Inferior parietal cortex (tissue), 1 donor: ENCODE measurements around the gene CR2.
"Not testable (repeated sequence)": the region's sequence is repeated elsewhere in the genome, so short reads cannot be mapped to it uniquely, and the experiment has no call there.

Source experiments
- DNase-seq: peaks from one replicate; pipeline ENCODE4 v3.0.0-alpha.2; 2016; ENCODE audit errors: extremely low spot score

CR2 gene

DNA sequence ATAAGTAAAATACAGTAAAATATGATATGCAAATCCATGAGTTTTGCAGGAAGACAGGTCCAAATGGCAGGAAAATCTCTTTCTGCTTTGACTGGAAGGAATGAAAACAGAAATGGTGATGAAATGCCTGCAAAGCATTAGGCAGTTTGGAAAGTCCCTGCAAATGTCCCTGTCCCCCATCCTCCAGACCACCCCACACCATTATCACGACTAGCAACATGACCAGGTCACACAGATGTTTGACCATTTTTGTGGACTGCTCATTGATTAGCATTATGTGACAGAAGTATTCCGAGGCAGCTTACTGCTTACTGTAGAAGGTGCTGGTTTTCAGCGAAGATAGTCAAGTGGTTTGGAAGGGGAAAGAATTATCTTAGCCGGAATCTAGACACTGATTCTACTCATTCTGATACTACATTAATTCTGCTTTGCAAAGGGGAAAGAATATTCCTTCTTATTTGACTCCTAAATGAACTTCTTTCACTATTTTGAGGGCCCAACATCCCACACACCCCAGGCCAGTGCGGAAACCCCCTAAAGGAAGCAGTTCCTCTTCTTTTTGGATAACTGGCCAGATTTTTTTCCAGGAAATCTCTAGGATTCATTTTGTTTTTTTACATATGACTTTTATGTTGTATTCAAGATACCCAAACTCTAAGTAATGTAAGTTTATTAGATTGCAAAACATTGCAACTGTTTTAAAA lies 9.5 kb upstream of the CR2 start:
- no peak for DNase-seq

DNA sequence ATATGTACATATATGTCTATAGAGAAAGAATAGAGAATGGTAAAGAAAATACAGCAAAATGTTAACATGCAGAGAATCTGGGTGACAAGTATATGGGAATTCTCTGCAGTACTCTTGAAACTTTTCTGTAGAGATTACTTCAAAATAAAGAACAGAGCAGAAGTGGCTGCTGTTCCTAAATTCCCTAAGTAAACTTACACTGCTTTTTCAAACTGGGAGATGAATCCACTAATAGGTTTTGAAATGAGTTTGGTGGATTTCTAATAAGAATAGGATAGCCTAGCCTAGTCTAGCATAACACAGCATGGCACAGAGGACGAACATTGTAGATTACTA lies 450 bp upstream of the CR2 start:
- DNase-seq: no peak

DNA sequence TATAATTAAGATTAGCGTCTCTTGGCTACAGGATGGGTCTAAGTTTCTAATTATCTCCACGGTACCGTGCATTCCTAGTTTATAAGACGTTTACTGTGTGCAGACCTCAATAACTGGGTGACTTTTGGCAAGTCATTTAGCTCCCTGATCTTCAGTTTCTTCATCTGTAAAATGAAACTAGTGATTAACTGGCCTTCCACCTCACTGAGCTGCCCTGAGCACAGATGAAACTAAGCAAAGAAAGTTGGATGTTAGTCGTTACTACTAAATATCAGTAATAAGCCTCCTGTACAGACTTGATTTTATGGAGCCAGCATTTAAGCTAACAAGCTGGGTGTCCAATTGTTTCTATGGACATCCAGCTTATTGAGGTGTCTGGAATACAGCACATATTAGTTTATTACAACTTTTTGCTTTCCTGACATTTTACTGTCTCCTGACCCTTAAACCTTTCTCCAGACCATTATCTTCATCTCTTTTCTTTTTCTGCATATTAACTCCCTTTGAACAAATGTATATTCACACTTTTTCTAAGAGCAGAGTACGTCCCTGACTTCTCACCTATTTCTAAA lies 1.1 kb downstream of the CR2 start:
- DNase-seq: no peak

DNA sequence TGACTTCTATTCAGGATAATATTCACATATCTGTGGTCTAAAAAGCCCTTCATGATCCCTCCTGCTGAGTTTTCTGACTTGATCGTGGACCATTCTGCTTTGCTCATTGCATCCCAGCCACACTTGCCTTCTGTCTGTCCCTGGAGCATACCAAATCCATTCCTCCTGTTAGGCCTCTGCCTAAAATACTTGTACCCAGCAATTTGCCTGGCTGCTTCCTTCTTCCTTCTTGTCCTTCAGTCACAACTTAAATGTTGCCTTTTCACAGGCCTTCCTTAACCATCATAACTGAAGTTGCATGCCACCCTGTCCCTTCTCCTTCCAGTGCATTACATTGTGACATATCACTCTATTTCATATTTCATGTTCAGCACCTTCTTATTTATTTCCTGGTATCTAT lies 4.3 kb downstream of the CR2 start:
- DNase-seq: no peak

DNA sequence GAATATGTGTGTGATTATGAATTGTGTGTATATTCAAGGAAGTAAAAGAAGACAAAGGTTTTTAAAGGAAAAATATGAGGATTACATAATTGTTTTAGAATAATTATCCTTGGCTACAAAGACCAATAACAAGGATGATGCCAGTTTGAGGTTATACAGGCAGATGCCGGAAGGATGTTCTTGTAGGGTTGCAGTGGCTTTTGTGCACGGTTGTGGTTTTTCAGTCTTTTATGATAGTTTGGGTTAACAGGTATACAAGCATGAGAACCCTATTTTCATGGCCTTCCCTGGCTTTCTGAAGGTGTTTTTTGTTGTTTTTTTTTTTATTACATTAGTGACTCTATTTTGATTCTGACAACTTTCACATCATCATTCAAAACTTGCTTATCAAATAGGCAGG lies 4.9 kb downstream of the CR2 start:
- no peak for DNase-seq

DNA sequence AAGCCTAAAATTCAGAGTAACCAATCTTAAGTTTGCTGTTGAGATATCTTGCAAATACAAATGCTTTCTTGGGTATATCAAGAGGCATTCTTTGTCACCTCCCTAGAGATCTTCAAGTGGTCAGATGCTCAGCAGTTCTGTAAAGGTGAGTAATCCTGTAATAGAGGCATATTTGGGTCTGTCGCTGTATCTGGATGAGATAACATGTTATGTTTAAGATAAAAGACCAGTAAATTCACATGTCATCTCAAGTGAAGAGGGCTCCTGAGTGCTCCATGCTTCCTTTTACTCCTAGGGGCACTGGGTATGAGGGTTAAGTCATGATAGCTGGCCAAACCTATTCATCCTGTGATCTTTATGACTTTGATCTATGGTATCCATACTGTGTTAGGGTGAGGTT lies 7.5 kb downstream of the CR2 start:
- no peak for DNase-seq

DNA sequence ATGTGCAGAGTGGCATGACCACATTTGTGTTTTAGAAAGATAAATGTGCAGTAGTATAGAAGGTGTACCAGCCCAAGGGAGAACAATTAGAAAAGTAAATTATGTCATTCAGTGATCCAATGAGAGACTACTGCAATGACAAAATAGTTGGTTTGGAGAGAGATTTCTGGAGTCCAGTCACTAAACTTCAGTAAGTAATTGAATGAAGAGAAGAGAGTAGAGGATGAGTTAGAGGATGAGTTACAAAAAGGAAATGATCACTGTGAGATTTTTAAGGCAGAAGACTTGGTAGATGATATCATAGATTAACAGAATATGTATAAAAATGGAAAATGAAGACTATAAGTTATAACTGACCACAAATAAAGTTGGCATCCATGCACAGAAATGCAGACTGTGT lies 8.4 kb downstream of the CR2 start:
- no peak for DNase-seq

DNA sequence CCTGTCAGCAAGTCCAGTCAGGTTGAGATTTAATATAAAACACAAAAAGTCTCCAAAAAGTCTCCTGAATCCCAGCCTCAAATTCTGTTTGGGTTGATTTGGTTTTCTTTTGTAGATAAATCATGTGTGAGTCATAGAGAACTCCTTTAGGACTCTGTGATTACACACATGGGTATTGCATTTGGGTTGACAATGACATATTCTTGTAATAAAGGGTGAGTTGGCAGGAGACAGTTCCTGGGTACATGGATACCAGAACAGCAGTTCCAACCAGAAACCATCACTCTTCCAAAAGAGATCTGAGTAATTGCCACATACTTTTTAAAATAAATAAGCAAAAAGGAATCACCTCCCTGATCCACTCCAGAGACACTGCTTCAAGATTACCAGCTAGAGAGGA lies 8.9 kb downstream of the CR2 start:
- no peak for DNase-seq

DNA sequence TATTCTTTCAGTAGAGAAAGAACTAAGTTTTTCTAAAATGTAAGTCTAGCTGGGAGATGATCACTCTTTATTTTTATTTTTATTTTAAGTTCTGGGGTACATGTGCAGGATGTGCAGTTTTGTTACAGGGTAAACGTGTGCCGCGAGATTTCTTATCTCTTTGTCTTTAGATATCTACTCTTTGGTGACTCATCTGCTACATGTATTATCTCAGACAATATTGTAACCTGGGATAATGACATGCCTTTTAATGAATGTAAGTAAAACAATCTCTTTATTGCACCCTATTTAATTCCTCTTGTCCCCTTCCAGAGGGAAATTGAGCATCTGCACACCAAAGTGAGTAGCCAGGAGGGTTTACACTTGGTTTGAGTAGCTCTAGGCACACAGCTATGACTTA lies 9.4 kb downstream of the CR2 start:
- no peak for DNase-seq

DNA sequence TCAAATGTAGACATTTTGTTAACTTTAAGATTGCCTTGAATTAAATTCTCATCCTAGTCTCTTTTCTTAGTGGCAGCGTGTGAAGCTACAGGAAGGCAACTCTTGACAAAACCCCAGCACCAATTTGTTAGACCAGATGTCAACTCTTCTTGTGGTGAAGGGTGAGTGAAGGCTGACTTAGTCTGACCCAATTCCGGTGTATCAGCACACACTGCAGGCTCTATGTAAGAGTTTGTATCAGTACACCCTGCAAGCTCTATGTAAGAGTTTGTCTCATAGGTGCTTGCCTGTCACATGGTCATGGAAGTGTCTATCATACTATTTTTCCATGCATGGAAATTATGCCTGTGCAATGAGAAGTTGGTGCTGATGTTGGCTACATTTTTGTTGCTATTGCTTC lies 16.8 kb downstream of the CR2 start:
- DNase-seq: no peak

DNA sequence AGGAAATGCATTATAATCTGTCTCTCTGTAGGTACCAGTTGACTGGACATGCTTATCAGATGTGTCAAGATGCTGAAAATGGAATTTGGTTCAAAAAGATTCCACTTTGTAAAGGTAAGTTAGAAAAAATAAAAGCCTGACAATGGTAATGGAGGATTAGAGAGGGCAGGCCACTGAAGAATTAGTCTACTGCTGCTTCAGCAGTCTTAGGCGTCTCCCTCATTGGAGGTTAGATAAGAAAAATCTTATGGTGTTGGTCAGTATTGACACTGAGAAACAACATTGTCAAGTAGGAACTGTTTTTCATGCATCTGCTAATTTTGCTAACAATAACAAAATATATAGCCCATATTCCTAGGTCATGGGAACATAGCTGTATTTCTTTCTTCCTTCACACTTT lies 20.1 kb downstream of the CR2 start:
- DNase-seq: no peak

DNA sequence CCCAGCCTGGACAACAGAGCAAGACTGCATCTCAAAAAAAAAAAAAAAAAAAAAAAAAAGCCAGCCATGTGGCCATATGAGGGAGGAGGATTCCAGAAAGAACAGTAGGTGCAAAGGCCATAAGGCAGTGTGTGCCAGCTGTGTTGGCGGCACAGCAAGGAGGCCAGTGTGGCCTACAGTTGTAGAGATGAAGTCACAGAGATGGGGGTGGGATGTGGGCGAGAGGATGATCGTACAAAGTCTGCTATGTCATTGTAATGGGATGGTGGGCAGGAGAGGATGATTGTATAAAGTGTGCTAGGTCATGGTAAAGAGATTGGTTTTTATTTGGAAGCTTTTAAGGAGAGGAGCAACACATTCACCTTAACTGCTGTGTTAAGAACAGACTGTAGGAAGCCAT lies 32.1 kb downstream of the CR2 start:
- no peak for DNase-seq

DNA sequence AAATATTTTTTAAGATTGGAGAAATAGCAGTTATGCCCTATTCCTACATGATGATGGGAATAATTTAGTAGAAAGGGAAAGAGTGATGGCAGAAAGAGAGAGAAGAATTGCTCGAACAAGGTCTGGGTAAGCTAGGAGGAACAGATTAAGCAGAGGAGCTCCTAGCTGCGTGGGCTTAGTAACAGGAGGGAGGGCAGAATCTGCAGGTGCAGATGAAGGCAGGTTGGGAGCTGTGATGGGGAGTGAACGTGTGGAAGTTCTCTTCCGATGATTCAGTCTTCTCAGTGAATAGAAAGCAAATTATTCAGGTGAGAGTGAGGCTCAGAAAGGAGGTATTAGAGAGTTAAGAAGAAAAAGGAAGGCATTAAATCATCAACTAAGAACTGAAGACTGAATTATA lies 33.5 kb downstream of the CR2 start:
- DNase-seq: no peak

DNA sequence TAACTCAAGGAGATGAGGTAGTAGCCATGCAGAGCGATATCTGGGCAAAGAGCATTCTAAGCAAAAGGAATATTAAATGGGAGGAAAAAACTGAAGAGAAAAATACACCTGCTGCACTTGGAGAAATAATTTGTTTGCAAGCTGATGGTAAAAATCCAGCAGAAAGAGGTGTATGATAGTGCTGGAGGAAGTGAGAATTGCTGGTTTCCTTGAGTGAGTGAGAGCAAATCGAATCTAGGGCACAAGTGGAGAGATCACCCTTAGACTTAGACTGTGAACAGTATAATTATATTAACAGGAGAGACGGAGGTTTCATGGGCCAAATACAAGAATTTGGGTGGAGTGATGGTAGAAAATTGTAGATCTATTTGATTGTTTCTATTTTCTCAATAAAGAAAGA lies 39.1 kb downstream of the CR2 start:
- DNase-seq: no peak

DNA sequence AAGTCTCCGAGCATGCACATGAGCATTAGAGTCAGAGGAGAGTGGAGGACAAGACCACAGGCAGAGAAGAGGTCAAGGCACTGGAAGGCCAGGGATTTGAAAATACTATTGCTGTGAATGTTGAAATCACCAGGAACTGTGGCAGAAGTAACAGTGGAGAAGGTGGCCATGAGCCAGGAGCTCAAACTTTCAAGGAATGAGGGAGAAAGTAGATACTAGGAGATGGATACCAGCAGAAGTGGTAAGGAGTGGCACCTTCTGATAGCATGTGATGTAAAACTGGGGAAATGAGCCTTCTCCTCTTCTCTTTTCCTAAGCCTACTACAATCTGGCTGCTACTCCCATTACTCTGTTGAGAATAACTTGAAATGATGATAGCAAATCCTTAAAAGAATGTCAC lies 40.0 kb downstream of the CR2 start:
- DNase-seq: no peak

DNA sequence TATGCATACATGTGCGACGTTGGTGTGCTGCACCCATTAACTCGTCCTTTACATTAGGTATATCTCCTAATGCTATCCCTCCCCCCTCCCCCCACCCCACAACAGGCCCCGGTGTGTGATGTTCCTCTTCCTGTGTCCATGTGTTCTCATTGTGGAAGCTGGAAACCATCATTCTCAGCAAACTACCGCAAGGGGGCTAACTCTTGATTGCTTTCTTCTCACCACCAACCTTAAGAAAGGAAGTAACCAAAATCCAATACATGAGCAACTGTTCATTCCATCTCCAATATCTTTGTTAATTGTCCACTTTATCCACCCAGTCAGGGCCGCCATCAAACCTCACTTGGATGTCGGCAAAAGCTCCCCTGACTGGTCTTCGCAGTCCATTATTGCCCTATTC lies 41.2 kb downstream of the CR2 start:
- DNase-seq: not testable (repeated sequence)

DNA sequence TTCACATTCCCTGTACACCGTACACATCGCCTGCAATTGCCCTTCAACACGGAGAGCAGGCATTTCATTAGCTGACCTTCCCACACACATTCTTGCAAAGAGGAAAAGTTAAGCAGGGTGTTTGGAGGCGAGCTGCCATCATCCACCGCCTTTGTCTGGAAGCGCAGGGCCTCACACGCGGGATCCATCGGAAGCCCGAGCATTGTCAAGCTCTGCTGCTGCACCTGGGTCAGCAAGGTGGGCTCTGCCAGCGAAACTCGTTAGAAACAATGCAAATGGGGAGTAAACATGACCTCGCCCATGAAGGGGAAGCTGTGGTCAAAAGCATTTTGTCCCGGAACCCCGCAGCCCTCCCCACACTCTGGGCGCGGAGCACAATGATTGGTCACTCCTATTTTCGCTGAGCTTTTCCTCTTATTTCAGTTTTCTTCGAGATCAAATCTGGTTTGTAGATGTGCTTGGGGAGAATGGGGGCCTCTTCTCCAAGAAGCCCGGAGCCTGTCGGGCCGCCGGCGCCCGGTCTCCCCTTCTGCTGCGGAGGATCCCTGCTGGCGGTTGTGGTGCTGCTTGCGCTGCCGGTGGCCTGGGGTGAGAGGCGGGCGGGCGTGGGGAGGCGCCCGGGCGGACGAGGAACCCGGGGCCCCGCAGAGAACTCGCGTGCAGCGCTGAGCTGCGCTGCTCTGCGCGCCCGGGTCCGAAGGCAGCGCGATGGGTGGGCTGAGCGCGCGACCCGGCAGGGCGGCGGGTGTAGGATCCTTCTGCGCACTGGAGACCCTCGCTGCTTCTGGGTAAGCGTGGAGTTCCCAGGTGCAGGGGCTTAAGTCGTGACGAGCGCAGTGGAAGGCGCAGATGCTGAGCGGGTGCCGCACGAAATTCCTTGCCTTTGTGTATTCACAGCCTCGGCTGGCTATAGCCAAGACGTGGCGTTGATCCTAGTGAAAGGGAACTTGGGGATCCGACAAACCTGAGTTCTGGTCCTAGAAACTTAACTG lies 42.0 kb downstream of the CR2 start, which contains the start of gene CR1:
TSS of gene CR1 (plus strand) at position 357 of the 992 bp plus-strand sequence. CDS start at position 468, 111 bp downstream.
- no peak for DNase-seq

DNA sequence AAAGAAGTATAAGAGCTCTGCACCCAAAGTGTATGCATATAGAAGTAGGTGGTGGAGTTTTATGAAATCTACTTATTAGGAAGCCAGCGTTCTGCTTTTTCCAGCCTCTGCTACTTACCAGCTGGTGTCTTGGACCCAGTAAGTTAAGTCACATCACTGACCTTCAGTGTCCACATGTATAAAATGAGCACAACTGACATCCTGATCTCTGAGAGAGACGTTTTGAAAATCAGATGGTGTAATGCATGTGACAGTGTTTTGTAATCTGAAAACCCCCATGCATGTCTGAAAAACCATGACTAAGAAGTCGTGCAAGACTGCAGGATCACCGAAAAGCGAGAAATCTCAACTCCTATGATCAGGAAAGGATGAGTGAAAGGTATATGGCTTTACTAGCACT lies 43.8 kb downstream of the CR2 start:
- DNase-seq: no peak

DNA sequence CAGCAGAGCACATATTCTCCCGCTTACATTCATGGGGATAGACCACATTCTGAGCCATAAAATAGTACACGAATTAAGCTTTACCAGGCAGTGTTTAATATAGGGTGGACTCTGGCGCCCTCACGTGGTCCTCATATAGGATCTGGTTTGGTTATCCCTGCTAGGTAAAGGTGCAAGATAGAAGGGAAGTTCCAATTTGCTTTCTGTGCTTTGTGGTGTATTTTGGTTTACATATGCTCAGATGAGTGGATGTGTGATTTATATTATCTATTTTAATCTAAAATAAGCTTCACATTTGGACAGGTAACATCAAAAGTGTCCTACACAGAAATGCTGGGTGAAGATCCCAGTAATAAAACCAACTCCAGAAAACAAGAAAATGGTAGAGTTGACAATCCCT lies 45.4 kb downstream of the CR2 start:
- peak; percentile 85 for DNase-seq

DNA sequence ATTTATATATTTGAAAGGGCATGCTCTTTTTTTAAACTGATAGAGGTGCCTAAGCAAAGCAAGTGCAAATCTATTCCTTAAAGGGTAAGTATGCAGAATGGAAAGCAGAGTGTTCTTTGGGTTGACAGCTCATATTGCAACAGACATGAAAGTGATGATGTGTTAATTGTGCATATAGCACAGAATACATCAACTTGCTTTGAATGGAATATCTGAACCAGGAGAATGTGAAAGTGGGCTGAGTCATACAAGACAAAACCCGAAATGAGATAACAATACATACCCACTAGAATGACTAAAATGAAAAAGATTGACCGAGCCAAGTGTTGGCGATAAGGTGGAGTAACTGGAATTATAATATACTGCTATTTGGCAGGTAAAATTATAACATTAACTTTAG lies 46.2 kb downstream of the CR2 start:
- DNase-seq: no peak

DNA sequence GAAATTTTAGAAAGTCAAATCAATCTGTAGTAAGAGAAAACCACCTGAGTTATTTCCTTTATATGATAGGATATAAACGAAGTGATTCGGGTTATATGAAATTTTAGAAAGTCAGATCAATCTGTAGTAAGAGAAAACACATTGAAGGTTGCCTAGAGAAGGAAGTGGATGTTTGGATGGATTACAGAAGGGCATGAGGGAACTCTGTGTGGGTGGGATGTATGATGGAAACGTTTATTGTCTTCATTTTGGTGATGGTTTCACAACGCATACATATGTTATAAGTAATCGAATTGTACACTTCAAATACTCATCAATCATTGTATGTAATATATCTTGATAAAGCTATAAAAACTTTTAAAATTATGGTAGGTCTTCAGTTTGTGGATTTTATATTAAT lies 46.9 kb downstream of the CR2 start:
- no peak for DNase-seq

DNA sequence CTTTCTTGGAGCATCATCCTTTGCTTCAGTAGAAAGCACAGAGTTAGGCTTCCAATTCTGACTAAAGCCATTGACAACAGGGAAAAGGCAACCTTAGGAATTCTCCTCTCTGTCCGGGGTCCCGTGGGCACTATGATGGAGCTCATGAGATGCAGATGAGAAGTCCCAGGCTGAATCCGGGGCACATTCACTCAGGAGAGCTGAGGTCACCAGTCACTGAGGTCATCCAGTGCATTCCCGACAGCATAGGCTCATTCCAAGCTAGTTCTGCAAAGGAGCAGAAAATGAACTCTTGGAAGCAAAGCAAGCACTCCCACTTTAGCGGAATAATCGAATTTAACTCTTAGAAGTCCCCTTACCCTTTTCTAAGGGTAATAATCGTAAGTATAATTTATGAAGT lies 48.6 kb downstream of the CR2 start:
- DNase-seq: no peak

DNA sequence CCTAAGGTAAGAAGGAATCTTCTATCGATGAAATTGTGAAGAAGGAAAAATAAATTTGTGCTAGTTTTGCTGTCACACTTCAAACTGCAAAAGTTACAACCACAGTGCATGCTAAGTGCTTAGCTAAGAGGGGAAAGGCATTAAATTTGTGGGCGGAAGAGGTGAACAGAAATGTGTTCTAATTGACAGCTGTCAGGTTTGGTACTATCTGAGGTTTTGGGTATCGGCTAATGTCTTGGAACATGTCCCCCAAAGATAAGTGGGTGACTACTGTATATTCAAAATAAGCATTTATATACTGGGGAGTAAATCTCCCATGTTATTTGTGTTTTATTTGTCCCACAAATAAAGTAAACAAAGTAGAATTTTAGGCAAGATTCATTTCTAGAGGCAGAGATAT lies 49.8 kb downstream of the CR2 start:
- DNase-seq: no peak
